ENCODE data around the gene MAPT.

Gene MAPT

GRCh38 chr17:45894022-45894784 lies at the start of gene MAPT:
TSS of gene MAPT (plus strand) at chr17:45894554. CDS start at chr17:45962338, 67,784 bp downstream.
- Histone ChIP-seq H3K9ac (ENCODE audit: low read depth, low read length) (peak within 1 kb of the TSS; percentile 46; the same call in 1 of the 2 replicates), H3K36me3 (ENCODE audit: insufficient read depth, low read depth, low read length) (no peaks in the 10 kb centered on the region), H3K4me1 (ENCODE audit: insufficient read depth, low read length) (no peaks in the 10 kb centered on the region), H3K27me3 (ENCODE audit: insufficient read depth, low read length) (peaks cover 86% of the 10 kb centered on the region), H3K9me3 (ENCODE audit: insufficient read depth, low read depth, low read length) (no peaks in the 10 kb centered on the region), H3K4me3 (ENCODE audit: low read length) (peak within 1 kb of the TSS; percentile 65; the same call in 1 of the 2 replicates), H3K27ac (ENCODE audit: low read length) (no peak within 1 kb of the TSS)

GRCh38 chr17:45844695-45845375 lies 49.5 kb upstream of the MAPT start, which contains the start of gene SPPL2C:
TSS of gene SPPL2C (plus strand) at chr17:45844881. CDS start at chr17:45844907, 26 bp downstream.
- no peaks in the 10 kb centered on the region for H3K9me3 ChIP-seq (ENCODE audit: insufficient read depth, low read depth, low read length)
- no peaks in the 10 kb centered on the region for H3K27me3 ChIP-seq (ENCODE audit: insufficient read depth, low read length)
- H3K36me3 ChIP-seq (ENCODE audit: insufficient read depth, low read depth, low read length), result no peaks in the 10 kb centered on the region
- H3K4me1 ChIP-seq (ENCODE audit: insufficient read depth, low read length), result no peaks in the 10 kb centered on the region
- no peak within 1 kb of the TSS for H3K9ac ChIP-seq (ENCODE audit: low read depth, low read length)
- no peak within 1 kb of the TSS for H3K4me3 ChIP-seq (ENCODE audit: low read length)
- no peak within 1 kb of the TSS for H3K27ac ChIP-seq (ENCODE audit: low read length)

DNA sequence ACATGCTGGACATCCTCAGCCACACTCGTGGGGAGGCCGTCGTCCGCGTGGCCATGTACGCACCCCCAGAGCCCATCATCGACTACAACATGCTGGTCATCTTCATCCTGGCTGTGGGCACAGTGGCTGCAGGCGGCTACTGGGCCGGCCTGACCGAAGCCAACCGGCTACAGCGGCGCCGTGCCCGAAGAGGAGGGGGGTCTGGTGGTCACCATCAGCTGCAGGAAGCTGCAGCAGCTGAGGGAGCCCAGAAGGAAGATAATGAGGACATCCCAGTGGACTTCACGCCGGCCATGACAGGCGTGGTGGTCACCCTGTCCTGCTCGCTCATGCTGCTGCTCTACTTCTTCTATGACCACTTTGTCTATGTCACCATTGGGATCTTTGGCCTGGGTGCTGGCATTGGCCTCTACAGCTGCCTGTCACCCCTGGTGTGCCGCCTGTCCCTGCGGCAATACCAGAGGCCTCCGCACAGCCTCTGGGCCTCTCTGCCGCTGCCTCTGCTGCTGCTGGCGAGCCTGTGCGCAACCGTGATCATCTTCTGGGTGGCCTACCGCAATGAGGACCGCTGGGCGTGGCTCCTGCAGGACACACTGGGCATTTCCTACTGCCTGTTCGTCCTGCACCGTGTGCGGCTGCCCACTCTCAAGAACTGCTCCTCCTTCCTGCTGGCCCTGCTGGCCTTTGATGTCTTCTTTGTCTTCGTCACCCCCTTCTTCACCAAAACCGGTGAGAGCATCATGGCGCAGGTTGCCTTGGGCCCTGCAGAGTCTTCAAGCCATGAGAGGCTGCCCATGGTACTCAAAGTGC lies 48.8 kb upstream of the MAPT start:
- Histone ChIP-seq H3K4me1 (ENCODE audit: insufficient read depth, low read length) (no peaks in the 10 kb centered on the region), H3K36me3 (ENCODE audit: insufficient read depth, low read depth, low read length) (no peaks in the 10 kb centered on the region), H3K9me3 (ENCODE audit: insufficient read depth, low read depth, low read length) (no peaks in the 10 kb centered on the region), H3K27ac (ENCODE audit: low read length) (no peak overlapping the region), H3K4me3 (ENCODE audit: low read length) (no peak overlapping the region), H3K9ac (ENCODE audit: low read depth, low read length) (no peak overlapping the region), H3K27me3 (ENCODE audit: insufficient read depth, low read length) (no peaks in the 10 kb centered on the region)

DNA sequence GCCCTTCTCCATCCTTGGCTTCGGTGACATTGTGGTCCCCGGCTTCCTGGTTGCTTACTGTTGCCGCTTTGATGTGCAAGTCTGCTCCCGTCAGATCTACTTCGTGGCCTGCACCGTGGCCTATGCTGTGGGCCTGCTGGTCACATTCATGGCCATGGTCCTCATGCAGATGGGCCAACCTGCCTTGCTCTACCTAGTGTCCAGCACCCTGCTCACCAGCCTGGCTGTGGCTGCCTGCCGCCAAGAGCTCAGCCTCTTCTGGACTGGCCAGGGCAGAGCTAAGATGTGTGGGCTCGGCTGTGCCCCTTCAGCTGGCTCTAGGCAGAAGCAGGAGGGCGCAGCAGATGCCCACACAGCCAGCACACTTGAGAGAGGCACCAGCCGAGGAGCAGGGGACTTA lies 48.1 kb upstream of the MAPT start:
- H3K4me3 ChIP-seq (ENCODE audit: low read length), result no peak overlapping the region
- H3K4me1 ChIP-seq (ENCODE audit: insufficient read depth, low read length), result no peaks in the 10 kb centered on the region
- no peaks in the 10 kb centered on the region for H3K9me3 ChIP-seq (ENCODE audit: insufficient read depth, low read depth, low read length)
- H3K27ac ChIP-seq (ENCODE audit: low read length), result no peak overlapping the region
- no peaks in the 10 kb centered on the region for H3K36me3 ChIP-seq (ENCODE audit: insufficient read depth, low read depth, low read length)
- H3K27me3 ChIP-seq (ENCODE audit: insufficient read depth, low read length), result no peaks in the 10 kb centered on the region
- no peak overlapping the region for H3K9ac ChIP-seq (ENCODE audit: low read depth, low read length)

DNA sequence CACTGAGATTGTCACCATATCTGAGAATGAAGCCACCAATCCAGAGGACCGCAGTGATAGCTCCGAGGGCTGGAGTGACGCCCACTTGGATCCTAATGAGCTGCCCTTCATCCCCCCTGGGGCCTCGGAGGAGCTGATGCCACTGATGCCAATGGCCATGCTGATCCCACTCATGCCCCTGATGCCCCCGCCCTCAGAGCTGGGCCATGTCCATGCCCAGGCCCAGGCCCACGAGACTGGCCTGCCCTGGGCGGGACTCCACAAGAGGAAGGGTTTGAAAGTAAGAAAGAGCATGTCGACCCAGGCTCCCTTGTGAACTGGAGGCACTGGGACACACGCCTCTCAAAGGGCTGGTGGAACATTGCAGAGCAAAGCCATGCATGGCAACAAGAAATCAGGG lies 47.7 kb upstream of the MAPT start:
- H3K36me3 ChIP-seq (ENCODE audit: insufficient read depth, low read depth, low read length), result no peaks in the 10 kb centered on the region
- no peak overlapping the region for H3K4me3 ChIP-seq (ENCODE audit: low read length)
- H3K4me1 ChIP-seq (ENCODE audit: insufficient read depth, low read length), result no peaks in the 10 kb centered on the region
- H3K27ac ChIP-seq (ENCODE audit: low read length), result no peak overlapping the region
- peaks cover 1% of the 10 kb centered on the region; the same call in 1 of the 2 replicates for H3K27me3 ChIP-seq (ENCODE audit: insufficient read depth, low read length)
- no peak overlapping the region for H3K9ac ChIP-seq (ENCODE audit: low read depth, low read length)
- no peaks in the 10 kb centered on the region for H3K9me3 ChIP-seq (ENCODE audit: insufficient read depth, low read depth, low read length)

DNA sequence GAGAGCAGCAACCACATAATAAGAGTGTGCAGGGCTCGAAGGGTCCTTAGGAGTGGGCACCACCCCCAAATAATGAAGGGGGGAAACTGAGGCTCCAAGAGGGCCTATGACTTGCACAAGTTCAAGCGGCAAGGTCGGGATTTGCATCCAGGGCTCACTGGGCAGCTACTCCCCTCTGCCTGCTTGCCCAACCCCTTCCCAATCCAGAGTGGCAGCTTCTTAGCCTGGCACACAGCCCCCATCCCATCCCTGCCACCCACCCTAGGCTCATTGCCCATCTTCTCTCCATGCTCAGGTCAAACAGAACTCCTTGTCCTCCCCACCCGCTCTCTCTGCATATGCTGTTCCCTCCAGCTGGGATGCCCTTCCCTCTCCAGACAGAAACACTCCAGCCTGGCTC lies 47.3 kb upstream of the MAPT start:
- peaks cover 6% of the 10 kb centered on the region; the same call in 1 of the 2 replicates for H3K27me3 ChIP-seq (ENCODE audit: insufficient read depth, low read length)
- H3K27ac ChIP-seq (ENCODE audit: low read length), result no peak overlapping the region
- H3K4me1 ChIP-seq (ENCODE audit: insufficient read depth, low read length), result no peaks in the 10 kb centered on the region
- no peaks in the 10 kb centered on the region for H3K36me3 ChIP-seq (ENCODE audit: insufficient read depth, low read depth, low read length)
- no peaks in the 10 kb centered on the region for H3K9me3 ChIP-seq (ENCODE audit: insufficient read depth, low read depth, low read length)
- H3K9ac ChIP-seq (ENCODE audit: low read depth, low read length), result no peak overlapping the region
- H3K4me3 ChIP-seq (ENCODE audit: low read length), result no peak overlapping the region

GRCh38 chr17:45847747-45848146 lies 46.6 kb upstream of the MAPT start:
- Histone ChIP-seq H3K9me3 (ENCODE audit: insufficient read depth, low read depth, low read length) (no peaks in the 10 kb centered on the region), H3K9ac (ENCODE audit: low read depth, low read length) (no peak overlapping the region), H3K4me1 (ENCODE audit: insufficient read depth, low read length) (no peaks in the 10 kb centered on the region), H3K27ac (ENCODE audit: low read length) (no peak overlapping the region), H3K27me3 (ENCODE audit: insufficient read depth, low read length) (peaks cover 10% of the 10 kb centered on the region), H3K36me3 (ENCODE audit: insufficient read depth, low read depth, low read length) (no peaks in the 10 kb centered on the region), H3K4me3 (ENCODE audit: low read length) (no peak overlapping the region)

GRCh38 chr17:45848405-45848804 lies 45.9 kb upstream of the MAPT start:
- Histone ChIP-seq H3K4me1 (ENCODE audit: insufficient read depth, low read length) (no peaks in the 10 kb centered on the region), H3K27me3 (ENCODE audit: insufficient read depth, low read length) (peaks cover 10% of the 10 kb centered on the region), H3K9ac (ENCODE audit: low read depth, low read length) (no peak overlapping the region), H3K4me3 (ENCODE audit: low read length) (no peak overlapping the region), H3K9me3 (ENCODE audit: insufficient read depth, low read depth, low read length) (no peaks in the 10 kb centered on the region), H3K27ac (ENCODE audit: low read length) (no peak overlapping the region), H3K36me3 (ENCODE audit: insufficient read depth, low read depth, low read length) (no peaks in the 10 kb centered on the region)

DNA sequence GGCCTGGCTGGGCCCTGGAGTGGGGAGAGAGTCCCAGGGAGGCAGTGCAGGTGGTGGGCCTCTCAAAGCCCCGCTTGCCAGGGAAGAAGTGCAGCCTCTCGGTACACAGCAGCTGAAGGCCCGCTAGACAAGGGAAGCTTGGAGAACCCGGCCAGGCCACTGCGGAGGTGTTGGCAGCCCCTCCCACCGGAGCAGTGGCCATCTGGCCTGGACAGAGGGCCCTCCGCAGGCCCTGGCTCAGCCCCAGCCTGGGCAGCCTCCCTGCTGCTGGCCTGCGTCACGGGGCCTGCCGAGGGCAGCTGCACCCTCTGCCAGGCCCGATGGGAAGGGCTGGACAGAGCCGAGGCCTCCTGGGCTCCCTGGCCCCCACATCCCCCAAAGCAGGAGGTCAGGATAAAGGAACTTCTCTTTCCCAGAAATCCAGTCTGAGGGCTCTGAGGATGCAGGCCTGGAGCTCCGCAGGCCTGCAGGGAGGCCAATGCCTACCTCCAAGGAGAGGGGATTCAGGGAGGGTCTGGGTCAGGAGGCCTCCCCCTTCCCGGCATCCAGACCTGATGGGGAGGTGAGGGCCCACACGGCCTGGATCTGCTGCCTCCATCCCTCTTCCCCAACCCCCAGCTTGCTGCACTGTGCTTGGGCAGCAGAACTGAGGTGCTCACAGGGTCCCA lies 45.4 kb upstream of the MAPT start:
- no peak overlapping the region for H3K27ac ChIP-seq (ENCODE audit: low read length)
- H3K36me3 ChIP-seq (ENCODE audit: insufficient read depth, low read depth, low read length), result no peaks in the 10 kb centered on the region
- no peaks in the 10 kb centered on the region for H3K9me3 ChIP-seq (ENCODE audit: insufficient read depth, low read depth, low read length)
- H3K4me1 ChIP-seq (ENCODE audit: insufficient read depth, low read length), result no peaks in the 10 kb centered on the region
- H3K4me3 ChIP-seq (ENCODE audit: low read length), result no peak overlapping the region
- peaks cover 10% of the 10 kb centered on the region for H3K27me3 ChIP-seq (ENCODE audit: insufficient read depth, low read length)
- H3K9ac ChIP-seq (ENCODE audit: low read depth, low read length), result no peak overlapping the region

DNA sequence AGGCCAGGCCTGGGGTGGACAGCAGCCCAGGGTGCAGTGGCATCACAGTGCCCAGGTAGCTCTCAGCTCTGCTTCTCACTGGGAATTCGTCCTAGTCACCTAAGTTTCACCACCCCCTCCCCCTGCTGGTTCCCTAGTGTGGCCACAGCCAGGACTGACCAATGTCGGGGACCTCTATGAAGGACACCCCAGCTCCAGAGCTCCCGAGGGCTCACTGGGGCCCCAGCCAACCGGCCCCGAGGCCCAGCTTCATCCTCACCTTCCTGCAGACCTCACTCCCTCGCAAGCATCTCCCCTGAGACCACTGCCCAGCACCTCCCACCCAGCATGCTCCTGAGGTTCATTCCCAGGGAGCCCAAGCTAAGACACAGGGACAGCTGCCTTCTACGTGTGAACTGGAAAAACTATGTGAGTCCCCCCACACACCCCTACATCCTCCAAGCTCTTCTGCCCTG lies 44.8 kb upstream of the MAPT start:
- Histone ChIP-seq H3K9ac (ENCODE audit: low read depth, low read length) (no peak overlapping the region), H3K27me3 (ENCODE audit: insufficient read depth, low read length) (peaks cover 10% of the 10 kb centered on the region), H3K9me3 (ENCODE audit: insufficient read depth, low read depth, low read length) (no peaks in the 10 kb centered on the region), H3K4me3 (ENCODE audit: low read length) (no peak overlapping the region), H3K27ac (ENCODE audit: low read length) (no peak overlapping the region), H3K4me1 (ENCODE audit: insufficient read depth, low read length) (no peaks in the 10 kb centered on the region), H3K36me3 (ENCODE audit: insufficient read depth, low read depth, low read length) (no peaks in the 10 kb centered on the region)

DNA sequence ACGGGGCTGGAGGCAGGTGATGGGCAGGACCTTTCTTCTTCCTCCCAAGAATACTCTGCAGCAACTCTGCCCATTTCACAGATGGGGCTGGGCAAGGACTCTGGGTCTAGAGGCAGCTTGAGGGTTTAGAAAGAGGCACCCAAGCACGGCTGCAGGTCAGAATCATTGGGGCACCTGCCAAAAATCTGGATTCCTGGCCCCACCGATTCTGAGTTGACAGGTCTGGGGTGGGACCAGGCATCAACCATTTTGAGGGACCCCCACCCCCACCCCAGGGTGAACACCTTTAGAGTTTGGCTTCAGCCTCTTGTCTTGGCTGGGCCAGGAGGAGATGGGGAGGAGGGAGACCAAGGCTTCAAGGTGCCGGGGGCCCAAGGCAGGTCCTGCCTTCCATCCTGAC lies 44.3 kb upstream of the MAPT start:
- no peaks in the 10 kb centered on the region for H3K9me3 ChIP-seq (ENCODE audit: insufficient read depth, low read depth, low read length)
- H3K36me3 ChIP-seq (ENCODE audit: insufficient read depth, low read depth, low read length), result no peaks in the 10 kb centered on the region
- no peak overlapping the region for H3K9ac ChIP-seq (ENCODE audit: low read depth, low read length)
- no peak overlapping the region for H3K4me3 ChIP-seq (ENCODE audit: low read length)
- peaks cover 10% of the 10 kb centered on the region for H3K27me3 ChIP-seq (ENCODE audit: insufficient read depth, low read length)
- no peaks in the 10 kb centered on the region for H3K4me1 ChIP-seq (ENCODE audit: insufficient read depth, low read length)
- no peak overlapping the region for H3K27ac ChIP-seq (ENCODE audit: low read length)

Data from iPS-20b (cell line).